Small intestine (tissue), 7 donors: ENCODE results near the gene PREX1. TPM values are rescaled to one million over a fixed set of nuclear protein-coding genes. Genes with fewer than 3 reads are reported as not detected.

Experiments used
- DNase-seq, 2 donors: peaks; one replicate each; pipeline versions ENCODE4 v3.0.0 to v3.0.0-alpha.2; 2013
- FAIRE-seq: peaks from 2 replicates; lab custom pipeline; 2012; peaks lifted over from hg19 to GRCh38; lab: Jason Lieb, UNC
- H3K27ac ChIP-seq, 3 donors: one replicate each; pipeline ENCODE4 v1.5.1; 2013; ENCODE audit warnings: low read length in 2 of 3, mild to moderate bottlenecking in 2 of 3, control low read depth in 1 of 3, inconsistent platforms in 1 of 3, low read depth in 1 of 3, moderate library complexity in 1 of 3
- H3K27me3 ChIP-seq, 3 donors: one replicate each; pipeline ENCODE4 v1.6.1; 2013; ENCODE audit warnings: low read length in 3 of 3, inconsistent platforms in 1 of 3; ENCODE audit not compliant: control insufficient read depth in 3 of 3, insufficient read depth in 3 of 3
- H3K36me3 ChIP-seq, 3 donors: one replicate each; pipeline ENCODE4 v1.6.1; 2013; ENCODE audit warnings: low read length in 3 of 3, inconsistent platforms in 1 of 3, low read depth in 1 of 3, mild to moderate bottlenecking in 1 of 3, moderate library complexity in 1 of 3; ENCODE audit not compliant: control insufficient read depth in 3 of 3, insufficient read depth in 2 of 3
- H3K4me1 ChIP-seq, 3 donors: one replicate each; pipeline ENCODE4 v1.6.1; 2013; ENCODE audit warnings: low read length in 2 of 3, inconsistent platforms in 1 of 3, low read depth in 1 of 3, mild to moderate bottlenecking in 1 of 3, moderate library complexity in 1 of 3; ENCODE audit not compliant: control insufficient read depth in 3 of 3, insufficient read depth in 2 of 3
- H3K4me3 ChIP-seq, 3 donors: one replicate each; pipeline ENCODE4 v1.5.1; 2013; ENCODE audit warnings: low read length in 3 of 3, control low read depth in 1 of 3, inconsistent platforms in 1 of 3, low read depth in 1 of 3, mild to moderate bottlenecking in 1 of 3, moderate library complexity in 1 of 3
- H3K9me3 ChIP-seq, 2 donors: one replicate each; pipeline ENCODE4 v1.6.1; 2013; ENCODE audit warnings: low read depth in 1 of 2, low read length in 1 of 2; ENCODE audit not compliant: control insufficient read depth in 2 of 2, insufficient read depth in 1 of 2
- WGBS, 3 donors: extraction: QIAGEN DNeasy Blood & Tissue Kit; methylation state at CpG; one replicate each; pipeline ENCODE4 v1.1.7; 2013; 5-methylcytosine and 5-hydroxymethylcytosine counted together
- polyA plus RNA-seq, 4 donors: library from polyadenylated mRNA; stranded (reverse) in 3 of 4; unstranded in 1 of 4; fragments of 200-250 nt in 3 of 4; fragments of 120-200 nt in 1 of 4; gene quantifications; one replicate each; pipeline versions ENCODE4 v1.2.1 to v1.2.3, GENCODE V29; 2013
- donor health status: healthy with polysubstance abuse.
- donor health status: control.
- donor health status: control.
- donor health status: Bipolar disorder and iron deficiency.
- donor health status: healthy.

Gene PREX1
- polyA plus RNA-seq, 4 donors: 1.8 to 9.9 (median 8.0) TPM

DNA sequence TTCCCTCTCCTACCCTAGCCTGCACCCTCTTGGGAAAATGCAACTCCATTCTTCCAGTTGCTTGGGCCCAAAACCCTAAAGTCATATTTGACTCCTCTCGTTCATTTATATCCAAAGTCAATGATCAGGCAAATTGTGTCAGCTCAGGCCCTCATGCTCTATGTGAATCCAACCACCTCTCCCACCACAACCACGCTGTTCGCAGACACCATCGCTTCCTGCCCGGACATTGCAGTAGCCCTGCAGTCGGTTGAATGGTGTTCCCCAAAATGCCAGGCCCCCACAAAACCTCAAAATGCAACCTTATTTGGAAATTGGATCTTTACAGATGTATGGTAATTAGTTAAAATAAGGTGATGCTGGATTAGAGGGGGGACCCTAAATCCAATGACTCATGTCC lies 98.3 kb downstream of the PREX1 start:
- no peak for DNase-seq
- no peak for FAIRE-seq
- WGBS, 3 donors: 73 to 90% (median 89%) methylated on average over 6 of the region's 6 CpGs
- H3K36me3 ChIP-seq: peaks cover 0 to 12% (median 0%) of the 10 kb centered on the region in 3 donors
- peaks cover 0 to 4% (median 0%) of the 10 kb centered on the region in 3 donors for H3K4me1 ChIP-seq
- peaks cover 0 to 5% of the 10 kb centered on the region in 2 donors for H3K9me3 ChIP-seq
- H3K27me3 ChIP-seq: no peaks in the 10 kb centered on the region
- H3K27ac ChIP-seq: no peak overlapping the region
- no peak overlapping the region for H3K4me3 ChIP-seq

DNA sequence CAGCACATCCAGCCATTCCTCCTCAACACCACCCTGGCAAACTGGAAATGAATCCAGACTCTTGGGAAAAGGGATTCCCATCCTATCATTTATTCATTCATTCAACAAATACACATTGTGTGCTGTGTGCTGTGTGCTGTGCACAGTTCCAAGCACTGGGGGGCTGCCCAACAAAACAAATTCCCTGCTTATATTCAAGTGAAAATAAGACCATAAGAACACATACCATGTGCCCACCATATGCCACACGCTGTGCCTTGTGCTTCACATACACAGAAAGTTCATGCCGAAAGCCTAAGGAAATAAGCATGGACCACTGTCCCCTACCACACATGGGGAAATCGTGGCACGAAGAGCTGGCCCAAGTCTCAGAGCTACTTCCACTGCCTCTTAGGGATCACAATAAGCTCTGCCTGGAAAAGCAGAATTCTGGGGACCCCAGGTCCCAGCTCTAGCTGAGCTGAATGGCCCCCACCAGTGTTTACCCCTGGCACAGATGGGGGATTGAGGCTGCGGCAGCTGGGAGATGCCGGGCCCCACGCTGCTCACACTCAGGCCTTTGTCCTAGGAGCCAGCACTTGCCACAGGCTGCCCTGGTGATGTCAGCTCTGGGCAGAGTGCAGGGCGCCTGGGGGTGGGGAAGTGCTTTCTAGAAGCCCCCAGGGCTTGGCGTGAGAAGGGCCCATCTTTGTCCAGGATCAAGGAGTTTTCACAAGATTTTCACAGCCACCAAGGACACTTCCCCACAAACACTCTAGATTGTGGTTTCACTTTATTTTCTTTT lies 99.6 kb downstream of the PREX1 start:
- H3K9me3 ChIP-seq: peaks cover 0 to 5% of the 10 kb centered on the region in 2 donors
- 84 to 86% (median 85%) methylated on average over 9 of the region's 9 CpGs for WGBS, 3 donors
- DNase-seq (peak in 1 of 2 donors; percentile 36), FAIRE-seq (no peak)
- H3K27ac ChIP-seq: no peak overlapping the region
- peaks cover 0 to 11% (median 0%) of the 10 kb centered on the region in 3 donors for H3K36me3 ChIP-seq
- H3K4me3 ChIP-seq: no peak overlapping the region
- H3K27me3 ChIP-seq: no peaks in the 10 kb centered on the region
- H3K4me1 ChIP-seq: peaks cover 0 to 15% (median 0%) of the 10 kb centered on the region in 3 donors

DNA sequence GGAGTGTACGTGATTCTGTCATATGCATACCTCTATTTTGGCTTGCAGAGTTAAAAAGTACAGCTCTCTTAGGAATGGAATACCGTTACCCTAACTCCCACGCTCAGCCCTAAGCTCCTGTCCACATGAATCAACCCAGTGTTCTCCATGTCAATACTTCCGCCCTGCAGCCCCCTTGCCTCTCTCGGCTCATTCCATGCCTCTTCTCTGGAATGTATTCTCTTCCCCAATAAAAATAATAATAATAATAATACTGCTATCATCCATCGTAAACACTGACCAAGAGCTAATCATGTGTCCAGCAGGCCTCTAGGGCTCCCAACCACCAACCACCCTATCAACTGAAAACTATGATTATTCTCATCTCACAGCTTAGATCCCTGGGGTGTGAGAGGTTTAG lies 100.6 kb downstream of the PREX1 start:
- DNase-seq (no peak), FAIRE-seq (no peak)
- Histone ChIP-seq H3K4me1 (peaks cover 0 to 20% (median 0%) of the 10 kb centered on the region in 3 donors), H3K9me3 (peaks cover 0 to 5% of the 10 kb centered on the region in 2 donors), H3K36me3 (peaks cover 0 to 11% (median 0%) of the 10 kb centered on the region in 3 donors), H3K27ac (no peak overlapping the region), H3K27me3 (no peaks in the 10 kb centered on the region), H3K4me3 (no peak overlapping the region)
- WGBS, 3 donors: 96% methylated on average over 6 of the region's 6 CpGs

DNA sequence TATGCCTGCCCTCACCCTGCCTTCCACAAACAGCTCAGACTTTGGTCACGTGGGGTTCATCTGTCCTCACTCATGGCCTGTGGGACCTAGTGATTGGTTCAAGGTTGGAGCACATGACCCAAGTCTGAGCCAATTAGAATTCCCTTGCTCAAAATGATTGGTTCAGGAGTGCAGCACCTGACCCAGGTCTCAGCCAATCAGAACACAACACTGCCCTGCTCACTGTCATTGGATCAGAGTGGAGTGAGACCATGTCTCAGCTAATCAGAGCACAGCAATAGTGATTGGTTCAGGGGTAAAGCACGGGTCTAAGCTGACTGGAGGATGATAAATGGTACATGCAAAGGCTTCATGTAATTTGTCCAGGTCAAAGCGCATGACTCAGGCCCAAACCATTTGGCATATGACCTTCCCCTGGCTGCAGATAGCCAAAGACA lies 102.2 kb downstream of the PREX1 start:
- Histone ChIP-seq H3K27ac (no peak overlapping the region), H3K27me3 (no peaks in the 10 kb centered on the region), H3K4me1 (peaks cover 0 to 20% (median 0%) of the 10 kb centered on the region in 3 donors), H3K9me3 (peaks cover 0 to 5% of the 10 kb centered on the region in 2 donors), H3K36me3 (peaks cover 0 to 13% (median 0%) of the 10 kb centered on the region in 3 donors), H3K4me3 (no peak overlapping the region)
- FAIRE-seq: no peak
- 72 to 82% (median 78%) methylated on average over 3 of the region's 3 CpGs for WGBS, 3 donors
- no peak for DNase-seq

DNA sequence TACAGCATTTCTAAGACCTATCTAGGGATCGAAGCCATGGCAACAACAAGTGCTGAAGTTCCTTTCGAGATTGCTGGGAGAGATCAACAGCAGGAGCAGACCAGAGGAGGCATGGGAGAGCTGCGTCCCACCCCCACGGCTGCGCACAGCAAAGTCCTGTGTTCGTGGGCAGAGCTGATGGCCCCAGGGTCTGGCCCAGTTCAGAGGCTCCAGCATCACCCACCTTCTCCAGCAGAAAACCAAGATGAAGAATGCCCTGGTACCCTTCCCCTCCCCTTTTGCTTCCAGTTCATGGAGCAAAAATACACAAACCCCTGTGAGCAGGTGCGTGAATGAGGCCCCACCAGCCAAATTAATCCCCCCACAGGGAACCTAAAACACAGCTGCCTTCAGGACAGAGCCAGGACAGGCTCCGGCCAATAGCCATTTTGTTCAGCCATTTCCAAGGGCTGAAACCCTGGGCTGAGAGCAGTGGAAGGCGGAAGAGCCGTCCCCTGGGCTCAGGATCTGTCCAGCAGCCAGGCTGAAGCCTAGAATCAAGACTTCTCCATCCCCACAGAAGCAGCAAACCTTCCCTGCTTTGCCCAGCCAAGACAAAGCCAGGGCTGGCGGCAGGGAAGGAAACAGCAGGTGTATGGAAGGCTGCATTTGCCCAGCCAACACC lies 102.8 kb downstream of the PREX1 start:
- no peak for FAIRE-seq

DNA sequence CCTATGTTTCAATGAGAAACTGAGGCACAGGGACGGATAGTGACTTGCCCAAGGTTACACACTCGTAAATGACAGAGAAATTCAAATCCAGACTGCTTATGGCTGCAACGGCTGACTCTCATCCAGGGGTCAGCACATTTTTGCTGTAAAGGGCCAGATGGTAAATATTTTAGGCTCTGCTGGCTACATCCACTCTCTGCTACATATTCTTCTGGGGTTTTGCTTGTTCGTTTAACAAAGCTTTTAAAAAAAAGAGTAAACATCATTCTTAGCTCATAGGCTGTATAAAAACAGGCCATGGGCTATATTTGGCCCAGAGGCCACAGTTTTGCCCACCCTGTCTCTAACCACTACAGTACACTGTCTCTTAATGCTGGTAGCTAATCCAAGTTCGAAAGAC lies 103.4 kb downstream of the PREX1 start:
- peak overlapping the region in 2 of 3 donors; percentile 9 to 80 for H3K27ac ChIP-seq
- no peak for FAIRE-seq

More for the DNA sequence above, 102.8 kb downstream of the PREX1 start:
- 84 to 92% (median 85%) methylated on average over 11 of the region's 11 CpGs for WGBS, 3 donors
- DNase-seq: no peak
- Histone ChIP-seq H3K4me1 (peaks cover 0 to 20% (median 0%) of the 10 kb centered on the region in 3 donors), H3K9me3 (peaks cover 0 to 5% of the 10 kb centered on the region in 2 donors), H3K36me3 (peaks cover 0 to 13% (median 0%) of the 10 kb centered on the region in 3 donors), H3K4me3 (no peak overlapping the region), H3K27ac (no peak overlapping the region), H3K27me3 (no peaks in the 10 kb centered on the region)

DNA sequence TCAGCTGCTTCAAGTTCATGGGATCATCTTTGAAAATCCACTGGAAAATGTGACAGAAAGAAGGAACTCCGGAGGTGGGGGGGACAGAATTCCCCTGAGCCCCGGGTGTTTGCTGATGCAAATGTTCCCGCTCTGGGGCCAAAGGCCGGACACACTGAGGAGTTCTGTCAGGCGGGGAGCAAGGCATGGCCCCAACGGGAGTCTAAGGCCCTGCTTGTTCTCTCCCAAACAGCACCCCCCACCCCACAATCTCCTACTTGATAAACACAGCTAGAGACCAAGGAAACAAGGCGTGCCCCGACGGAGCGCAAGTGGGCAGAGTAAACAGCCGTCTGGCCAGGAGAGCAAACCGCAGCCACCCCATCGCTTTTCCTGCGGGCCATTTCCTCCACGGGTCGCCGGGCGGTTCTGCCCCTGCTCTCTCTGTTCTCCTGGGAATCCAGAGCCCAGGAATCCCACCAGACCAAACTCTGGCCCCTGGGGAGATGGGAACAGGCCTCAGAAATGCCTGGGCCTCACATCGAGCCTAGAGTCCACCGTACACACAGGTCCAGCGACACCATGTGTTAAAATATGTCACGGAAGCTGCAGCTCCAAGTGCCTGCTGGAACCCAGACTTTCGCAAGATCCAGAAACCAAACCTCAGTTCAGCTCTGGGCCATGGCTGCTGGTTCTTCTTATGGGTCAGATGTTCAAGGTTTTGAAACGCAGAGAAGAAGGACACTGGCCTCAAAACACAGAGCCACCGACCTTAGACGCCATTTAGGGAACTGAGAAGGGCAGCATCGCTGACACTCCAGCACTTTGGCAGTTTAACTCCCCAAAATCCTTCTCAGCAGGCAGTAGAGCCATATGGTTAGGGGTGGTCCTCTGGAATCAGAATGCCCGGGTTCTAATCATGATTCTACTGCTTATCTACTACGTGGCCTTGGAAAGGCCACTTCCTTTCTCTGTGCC lies 104.2 kb downstream of the PREX1 start:
- peaks cover 0 to 20% (median 0%) of the 10 kb centered on the region in 3 donors for H3K4me1 ChIP-seq
- peaks cover 0 to 13% (median 0%) of the 10 kb centered on the region in 3 donors for H3K36me3 ChIP-seq
- peak overlapping the region in 2 of 3 donors; percentile 9 to 80 for H3K27ac ChIP-seq
- no peaks in the 10 kb centered on the region for H3K27me3 ChIP-seq
- no peak for FAIRE-seq
- H3K4me3 ChIP-seq: no peak overlapping the region
- peaks cover 0 to 13% of the 10 kb centered on the region in 2 donors for H3K9me3 ChIP-seq
- 44 to 56% (median 52%) methylated on average over 29 of the region's 29 CpGs for WGBS, 3 donors
- peak in 1 of 2 donors; percentile 52 for DNase-seq

More for the DNA sequence above, 103.4 kb downstream of the PREX1 start:
- peaks cover 0 to 10% of the 10 kb centered on the region in 2 donors for H3K9me3 ChIP-seq
- H3K4me1 ChIP-seq: peaks cover 0 to 20% (median 0%) of the 10 kb centered on the region in 3 donors
- no peaks in the 10 kb centered on the region for H3K27me3 ChIP-seq
- H3K36me3 ChIP-seq: peaks cover 0 to 13% (median 0%) of the 10 kb centered on the region in 3 donors
- 72 to 89% (median 85%) methylated on average over 5 of the region's 5 CpGs for WGBS, 3 donors
- no peak overlapping the region for H3K4me3 ChIP-seq
- DNase-seq: no peak
